T-cell (primary cell): ENCODE data around the gene XRCC1. TPM values are rescaled to one million over a fixed set of nuclear protein-coding genes. Genes with fewer than 3 reads are reported as not detected.
"Not testable (repeated sequence)": the region's sequence is repeated elsewhere in the genome, so short reads cannot be mapped to it uniquely, and the experiment has no call there.

ENCODE experiments used
- ATAC-seq, 4 experiments: fragments of 200-7000 bp in 3 of 4; fragments of 150-1000 bp in 1 of 4; cut with Tn5 transposase; replicated peaks in 1 of 4; 1 replicate in 3 of 4; 2 replicates in 1 of 4; pipeline ENCODE4 v1.10.0; 2021; ENCODE audit warnings: moderate library complexity in 3 of 4, mild to moderate bottlenecking in 2 of 4, moderate number of reproducible peaks in 1 of 4
- CTCF ChIA-PET, 2 donors: fragments of 300-600 bp; sonication (Branson Sonifier 250); formaldehyde crosslinking; loops; one replicate each; lab custom pipeline; 2022; ENCODE audit warnings: antibody characterized with exemption in 2 of 2; lab: Charles Lee
- POLR2A ChIA-PET, 2 donors: fragments of 300-600 bp; sonication (Branson Sonifier 250); formaldehyde crosslinking; loops; one replicate each; lab custom pipeline; 2022; ENCODE audit warnings: antibody characterized with exemption in 2 of 2; lab: Charles Lee
- DNase-seq, 35 experiments: peaks; one replicate each; pipeline versions ENCODE4 v3.0.0 to v3.0.0-alpha.2; 2013 to 2023
- H3K27ac ChIP-seq: one replicate; pipeline ENCODE4 v1.5.1; 2013; ENCODE audit warnings: low read length
- H3K27me3 ChIP-seq, 2 experiments: replicated peaks in 1 of 2; 1 replicate in 1 of 2; 2 replicates in 1 of 2; pipeline versions ENCODE4 v1.6.1 to v1.7.0; 2013; ENCODE audit warnings: low read length in 1 of 2, mixed read lengths in 1 of 2; ENCODE audit not compliant: control insufficient read depth in 2 of 2, insufficient read depth in 2 of 2; ENCODE audit errors: extremely low read depth in 1 of 2
- H3K36me3 ChIP-seq, 2 donors: 1 replicate in 1 of 2; 2 replicates in 1 of 2; pipeline versions ENCODE4 v1.6.1 to v1.7.0; 2013; ENCODE audit warnings: low read length in 1 of 2; ENCODE audit not compliant: control insufficient read depth in 2 of 2, insufficient read depth in 1 of 2; ENCODE audit errors: extremely low read depth in 1 of 2
- H3K4me1 ChIP-seq, 2 experiments: 1 replicate in 1 of 2; 2 replicates in 1 of 2; pipeline versions ENCODE4 v1.6.1 to v1.7.0; 2013; ENCODE audit warnings: low read length in 2 of 2, mixed read lengths in 1 of 2; ENCODE audit not compliant: insufficient read depth in 2 of 2, control insufficient read depth in 1 of 2; ENCODE audit errors: extremely low read depth in 1 of 2
- H3K4me3 ChIP-seq, 2 donors: 1 replicate in 1 of 2; 2 replicates in 1 of 2; pipeline versions ENCODE4 v1.5.1 to v1.7.0; 2013; ENCODE audit warnings: mild to moderate bottlenecking in 2 of 2, low read length in 1 of 2, moderate library complexity in 1 of 2; ENCODE audit not compliant: control insufficient read depth in 1 of 2; ENCODE audit errors: extremely low read depth in 1 of 2
- H3K9me3 ChIP-seq: 2 replicates; pipeline ENCODE4 v1.7.0; 2013
- H3K27ac Mint-ChIP-seq, 2 donors: one replicate each; pipeline ENCODE4 v1.8.0; 2020 to 2021; ENCODE audit warnings: mild to moderate bottlenecking in 2 of 2, mixed read lengths in 2 of 2
- H3K27me3 Mint-ChIP-seq, 2 donors: one replicate each; pipeline ENCODE4 v1.8.0; 2021 to 2022; ENCODE audit warnings: mixed read lengths in 2 of 2
- H3K36me3 Mint-ChIP-seq: one replicate; pipeline ENCODE4 v1.8.0; 2021; ENCODE audit warnings: mixed read lengths
- H3K4me1 Mint-ChIP-seq, 3 donors: one replicate each; pipeline ENCODE4 v1.8.0; 2020 to 2022; ENCODE audit warnings: mixed read lengths in 3 of 3, mild to moderate bottlenecking in 1 of 3
- H3K4me3 Mint-ChIP-seq, 3 donors: one replicate each; pipeline ENCODE4 v1.8.0; 2020 to 2022; ENCODE audit warnings: mild to moderate bottlenecking in 3 of 3, mixed read lengths in 3 of 3, moderate library complexity in 3 of 3
- H3K9me3 Mint-ChIP-seq, 3 donors: one replicate each; pipeline ENCODE4 v1.8.0; 2020 to 2022; ENCODE audit warnings: mixed read lengths in 3 of 3
- WGBS: methylation state at CpG from one replicate; pipeline ENCODE4 v1.1.5; 2013; ENCODE audit warnings: missing lambda C conversion rate; ENCODE audit not compliant: insufficient coverage; 5-methylcytosine and 5-hydroxymethylcytosine counted together
- total RNA-seq, 35 experiments: library from RNA in 6 of 35; stranded (reverse) in 6 of 35; fragments of 120-200 nt in 1 of 35; gene quantifications; one replicate each; pipeline versions ENCODE4 v1.2.1 to v1.2.4 and lab custom pipeline; 2013 to 2026

The XRCC1 gene
- total RNA-seq, 5 donors from 2014 or later (not counting 1 experiment from before 2014, with no cell fraction given), result 31.7 to 37.8 (median 35.4) TPM

DNA sequence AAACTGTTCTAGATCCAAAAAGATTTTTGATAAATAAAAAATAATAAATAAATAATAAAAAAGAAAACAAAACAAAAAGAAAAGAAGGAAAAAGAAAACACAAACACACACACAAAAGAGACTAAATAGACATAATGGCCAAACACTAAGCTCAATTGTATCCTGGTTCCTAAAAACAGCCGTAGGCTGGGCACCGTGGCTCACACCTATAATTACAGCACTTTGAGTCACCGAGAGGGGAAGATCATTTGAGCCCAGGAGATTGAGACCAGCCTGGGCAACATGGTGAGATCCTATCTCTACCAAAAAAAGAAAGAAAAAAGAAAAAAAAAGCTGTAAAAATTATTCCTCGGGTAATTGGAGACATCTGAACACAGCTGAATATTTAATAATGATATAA is 57.3 kb downstream of the XRCC1 start:
- Mint-ChIP-seq H3K4me3 (no peak overlapping the region), H3K9me3 (no peaks in the 10 kb centered on the region), H3K27ac (no peak overlapping the region), H3K36me3 (peaks cover 7% of the 10 kb centered on the region), H3K27me3 (no peaks in the 10 kb centered on the region), H3K4me1 (peaks cover 8 to 11% (median 11%) of the 10 kb centered on the region in 3 donors)
- no CpG with 5 or more reads among the region's 4 CpGs for WGBS
- DNase-seq (no peak), ATAC-seq (no peak)
- Histone ChIP-seq H3K4me3 (no peak overlapping the region), H3K9me3 (no peaks in the 10 kb centered on the region), H3K4me1 (peaks cover 3 to 7% of the 10 kb centered on the region in 2 experiments), H3K36me3 (peaks cover 2 to 14% of the 10 kb centered on the region in 2 donors), H3K27ac (no peak overlapping the region), H3K27me3 (no peaks in the 10 kb centered on the region)
- ChIA-PET POLR2A (interaction anchor here (0.6 to 1.6 kb wide), 4 partner anchors 8 to 86 kb away, joined by 3 to 7 read pairs (median 4); no protein-coding TSS in a partner anchor), CTCF (interaction anchor here (0.6 to 3.5 kb wide), 10 partner anchors 10 to 91 kb away, joined by 3 to 84 read pairs (median 4); no protein-coding TSS in a partner anchor)

DNA sequence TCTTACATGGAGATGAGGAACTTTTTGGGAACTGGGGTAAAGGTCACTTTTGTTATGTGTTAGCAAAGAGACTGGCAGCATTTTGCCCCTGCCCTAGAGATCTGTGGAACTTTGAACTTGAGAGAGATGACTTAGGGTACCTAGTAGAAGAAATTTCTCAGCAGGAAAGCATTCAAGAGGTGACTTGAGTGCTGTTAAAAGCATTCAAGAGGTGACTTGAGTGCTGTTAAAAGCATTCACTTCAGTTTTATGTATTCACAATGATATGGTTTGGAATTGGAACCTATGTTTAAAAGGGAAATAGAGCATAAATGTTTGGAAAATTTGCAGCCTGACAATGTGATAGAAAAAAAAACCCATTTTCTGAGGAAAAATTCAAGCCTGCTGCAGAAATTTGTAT is 62.9 kb downstream of the XRCC1 start:
- H3K4me1 Mint-ChIP-seq, ATAC-seq, H3K27ac ChIP-seq, H3K4me3 ChIP-seq, DNase-seq, H3K4me3 Mint-ChIP-seq, H3K27me3 Mint-ChIP-seq, H3K9me3 Mint-ChIP-seq, H3K4me1 ChIP-seq, CTCF ChIA-PET, H3K27me3 ChIP-seq, H3K9me3 ChIP-seq, H3K27ac Mint-ChIP-seq: not testable (repeated sequence)
- POLR2A ChIA-PET, result interaction anchor here in 1 of 2 donors (0.6 kb wide), 1 partner anchor 8 kb away, joined by 3 read pairs; no protein-coding TSS in a partner anchor
- H3K36me3 ChIP-seq, result peaks cover 11 to 30% of the 10 kb centered on the region in 2 donors
- H3K36me3 Mint-ChIP-seq, result peaks cover 21% of the 10 kb centered on the region

GRCh38 chr19:43511324-43511723 is 64.0 kb downstream of the XRCC1 start:
- ChIA-PET CTCF (no interaction called here), POLR2A (no interaction called here)
- Mint-ChIP-seq H3K9me3 (no peaks in the 10 kb centered on the region), H3K4me1 (no peaks in the 10 kb centered on the region), H3K4me3 (no peak overlapping the region), H3K27me3 (no peaks in the 10 kb centered on the region), H3K36me3 (peaks cover 21% of the 10 kb centered on the region), H3K27ac (no peak overlapping the region)
- Histone ChIP-seq H3K36me3 (peaks cover 11 to 30% of the 10 kb centered on the region in 2 donors), H3K27ac (no peak overlapping the region), H3K4me1 (no peaks in the 10 kb centered on the region), H3K9me3 (no peaks in the 10 kb centered on the region), H3K27me3 (no peaks in the 10 kb centered on the region), H3K4me3 (no peak overlapping the region)
- ATAC-seq (no peak), DNase-seq (no peak)
- WGBS, result 86% methylated on average over 1 of the region's 5 CpGs

DNA sequence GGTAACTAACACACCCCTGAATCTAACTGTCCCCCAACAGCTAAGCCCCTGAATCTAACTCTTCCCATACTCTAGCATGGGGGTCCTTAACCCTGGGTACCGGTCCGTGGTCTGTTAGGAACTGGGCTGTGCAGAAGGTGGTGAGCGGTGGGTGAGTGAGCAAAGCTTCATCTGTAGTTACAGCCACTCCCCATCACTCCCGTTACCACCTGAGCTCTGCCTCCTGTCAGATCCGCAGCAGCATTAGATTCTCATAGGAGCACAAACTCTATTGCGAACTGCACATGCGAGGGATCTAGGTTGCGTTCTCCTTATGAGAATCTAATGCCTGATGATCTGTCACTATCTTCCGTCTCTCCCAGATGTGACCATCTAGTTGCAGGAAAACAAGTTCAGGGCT is 64.6 kb downstream of the XRCC1 start:
- POLR2A ChIA-PET, result interaction anchor here in 1 of 2 donors (0.6 kb wide), 1 partner anchor 82 kb away, joined by 3 read pairs; no protein-coding TSS in a partner anchor

DNA sequence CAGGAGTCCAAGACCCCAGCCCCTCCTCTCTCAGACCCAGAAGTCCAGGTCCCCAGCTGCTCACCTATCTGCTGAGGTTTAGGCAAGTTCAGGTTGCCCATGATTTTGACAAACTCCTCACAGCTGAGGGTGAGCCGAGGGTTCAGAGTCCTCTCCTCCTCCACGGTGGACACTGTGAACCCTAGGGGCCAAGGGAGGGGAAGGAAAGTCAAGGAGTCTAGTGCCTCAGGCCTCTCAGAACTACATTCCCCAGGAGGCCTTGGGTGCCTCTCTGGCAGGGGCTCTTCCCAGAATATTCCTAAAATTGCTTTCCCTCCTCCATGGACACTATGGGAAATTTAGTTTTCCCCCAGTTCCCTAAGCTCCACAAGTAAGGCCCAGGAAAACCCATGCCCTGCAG is 67.4 kb downstream of the XRCC1 start:
- Histone ChIP-seq H3K27ac (no peak overlapping the region), H3K36me3 (peaks cover 11 to 28% of the 10 kb centered on the region in 2 donors), H3K4me1 (peaks cover 2 to 23% of the 10 kb centered on the region in 2 experiments), H3K4me3 (no peak overlapping the region), H3K9me3 (no peaks in the 10 kb centered on the region), H3K27me3 (no peaks in the 10 kb centered on the region)
- CTCF ChIA-PET, result interaction anchor here (0.6 to 0.7 kb wide), 4 partner anchors 10 to 52 kb away, joined by 3 to 7 read pairs (median 5); no protein-coding TSS in a partner anchor
- POLR2A ChIA-PET, result interaction anchor here in 1 of 2 donors (0.7 kb wide), 1 partner anchor 106 kb away, joined by 3 read pairs; no protein-coding TSS in a partner anchor
- no peaks in the 10 kb centered on the region for H3K9me3 Mint-ChIP-seq
- DNase-seq, result no peak
- WGBS, result no CpG with 5 or more reads among the region's 2 CpGs
- no peaks in the 10 kb centered on the region for H3K27me3 Mint-ChIP-seq
- peak overlapping the region in 1 of 2 donors; percentile 48 for H3K27ac Mint-ChIP-seq
- H3K4me1 Mint-ChIP-seq, result peaks cover 22 to 27% (median 22%) of the 10 kb centered on the region in 3 donors
- ATAC-seq, result no peak
- H3K4me3 Mint-ChIP-seq, result no peak overlapping the region
- peaks cover 21% of the 10 kb centered on the region for H3K36me3 Mint-ChIP-seq

More for the DNA sequence above, 64.6 kb downstream of the XRCC1 start:
- Histone ChIP-seq H3K27ac (no peak overlapping the region), H3K36me3 (peaks cover 11 to 30% of the 10 kb centered on the region in 2 donors), H3K27me3 (no peaks in the 10 kb centered on the region), H3K4me3 (no peak overlapping the region), H3K9me3 (no peaks in the 10 kb centered on the region), H3K4me1 (peaks cover 0 to under 1% of the 10 kb centered on the region in 2 experiments)
- Mint-ChIP-seq H3K4me3 (no peak overlapping the region), H3K4me1 (peaks cover 0 to 5% (median 4%) of the 10 kb centered on the region in 3 donors), H3K36me3 (peaks cover 21% of the 10 kb centered on the region), H3K27me3 (no peaks in the 10 kb centered on the region), H3K9me3 (no peaks in the 10 kb centered on the region), H3K27ac (no peak overlapping the region)
- CTCF ChIA-PET, result no interaction called here
- ATAC-seq, result no peak
- 100% methylated on average over 4 of the region's 9 CpGs for WGBS
- no peak for DNase-seq

DNA sequence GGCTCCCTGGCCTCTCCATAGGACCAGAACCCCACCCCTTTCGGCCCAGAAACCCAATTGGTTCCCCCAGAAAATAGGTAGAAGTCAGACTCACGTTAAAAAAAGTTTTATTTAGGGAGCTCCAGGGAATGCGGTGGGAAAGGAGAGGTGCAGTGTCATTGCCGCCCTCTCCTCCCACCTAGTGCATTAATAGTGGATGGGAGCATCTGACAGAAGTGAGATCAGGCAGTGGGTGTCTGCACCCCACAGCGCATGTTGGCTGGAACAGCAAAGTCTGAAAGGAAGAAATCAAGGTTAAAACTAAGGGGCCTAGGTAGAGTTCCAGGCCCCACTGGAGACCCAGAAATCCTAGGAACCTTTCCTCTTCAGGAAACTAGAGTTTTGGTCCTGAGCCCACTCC is 68.7 kb downstream of the XRCC1 start:
- H3K27me3 Mint-ChIP-seq, result no peaks in the 10 kb centered on the region
- H3K9me3 Mint-ChIP-seq, result no peaks in the 10 kb centered on the region
- H3K36me3 ChIP-seq, result peaks cover 13 to 28% of the 10 kb centered on the region in 2 donors
- no peak for DNase-seq
- H3K27me3 ChIP-seq, result no peaks in the 10 kb centered on the region
- no peak for ATAC-seq
- CTCF ChIA-PET, result no interaction called here
- peaks cover 2 to 34% of the 10 kb centered on the region in 2 experiments for H3K4me1 ChIP-seq
- peak overlapping the region in 1 of 2 donors; percentile 84 for H3K27ac Mint-ChIP-seq
- H3K36me3 Mint-ChIP-seq, result peaks cover 21% of the 10 kb centered on the region
- WGBS, result 92% methylated on average over 2 of the region's 5 CpGs
- no peaks in the 10 kb centered on the region for H3K9me3 ChIP-seq
- POLR2A ChIA-PET, result no interaction called here
- H3K4me3 Mint-ChIP-seq, result no peak overlapping the region
- peaks cover 30 to 36% (median 30%) of the 10 kb centered on the region in 3 donors for H3K4me1 Mint-ChIP-seq
- no peak overlapping the region for H3K4me3 ChIP-seq
- no peak overlapping the region for H3K27ac ChIP-seq
